HepG2 (cell line): ENCODE measurements around the gene DLG2. TPM values are rescaled to one million over a fixed set of nuclear protein-coding genes. Genes with fewer than 3 reads are reported as not detected.

Experiments used
- ATAC-seq: fragments of 200-7000 bp; cut with Tn5 transposase; 3 replicates; pipeline ENCODE4 v1.9.1; 2020; ENCODE audit warnings: mild to moderate bottlenecking, moderate library complexity
- BruUV-seq: library from RNA; stranded (reverse); fragments of 400-500 nt; replicated peaks from 2 replicates; lab custom pipeline; 2021; lab: Mats Ljungman, UMichigan
- CTCF ChIA-PET: fragments of 300-600 bp; formaldehyde crosslinking; extraction: SDS; loops from one replicate; lab custom pipeline; 2021; ENCODE audit warnings: low total read pairs, inconsistent platforms, low intra/inter-chr PET ratio; lab: Yijun Ruan, JAX
- POLR2A ChIA-PET: fragments of 350-600 bp; sonication (Branson Sonifier 250); formaldehyde crosslinking; loops from one replicate; lab custom pipeline; 2020; ENCODE audit warnings: antibody characterized with exemption, inconsistent platforms; lab: Yijun Ruan, JAX
- DNase-seq: peaks from one replicate; pipeline ENCODE4 v3.0.0-alpha.2; 2015; ENCODE audit warnings: low spot score
- FAIRE-seq: peaks from 3 replicates; lab custom pipeline; 2011; peaks lifted over from hg19 to GRCh38; lab: Jason Lieb, UNC
- H2AFZ ChIP-seq: one replicate; pipeline ENCODE4 v1.6.1; 2011; ENCODE audit warnings: low read length, inconsistent platforms
- H3K27ac ChIP-seq: fragments of 300-600 bp; 3 replicates; pipeline ENCODE4 v1.8.0; 2011; ENCODE audit warnings: mixed run types, mild to moderate bottlenecking, mixed read lengths, low read length, inconsistent platforms; ENCODE audit not compliant: insufficient read depth; ENCODE audit errors: extremely low read length
- H3K27me3 ChIP-seq, 2 experiments: fragments of 200-600 bp in 1 of 2; 2 replicates in 1 of 2; 3 replicates in 1 of 2; pipeline versions ENCODE4 v1.6.0 to v1.8.0; 2011; ENCODE audit warnings: low read length in 2 of 2, mild to moderate bottlenecking in 2 of 2, moderate library complexity in 2 of 2, inconsistent platforms in 1 of 2; ENCODE audit not compliant: insufficient read depth in 2 of 2, control insufficient read depth in 1 of 2
- H3K36me3 ChIP-seq, 2 experiments: fragments of 200-600 bp in 1 of 2; replicated peaks in 1 of 2; 2 replicates in 1 of 2; 3 replicates in 1 of 2; pipeline versions ENCODE4 v1.5.1 to v1.8.0; 2011; ENCODE audit warnings: low read length in 2 of 2, inconsistent platforms in 1 of 2; ENCODE audit not compliant: insufficient read depth in 2 of 2, control insufficient read depth in 1 of 2
- H3K4me1 ChIP-seq: 2 replicates; pipeline ENCODE4 v1.5.1; 2012; ENCODE audit warnings: low read length, inconsistent platforms; ENCODE audit not compliant: insufficient read depth
- H3K4me2 ChIP-seq: 2 replicates; pipeline ENCODE4 v1.6.0; 2011; ENCODE audit warnings: low read depth, low read length, inconsistent platforms
- H3K4me3 ChIP-seq, 3 experiments: fragments of 200-600 bp in 1 of 3; sonication (generic), shearing (Covaris generic) in 1 of 3; replicated peaks in 1 of 3; 2 replicates each; pipeline ENCODE4 v1.5.1; 2011 to 2016; ENCODE audit warnings: low read length in 3 of 3, inconsistent platforms in 2 of 3, low read depth in 2 of 3, mild to moderate bottlenecking in 2 of 3, control low read depth in 1 of 3, mixed read lengths in 1 of 3; ENCODE audit not compliant: insufficient read depth in 1 of 3
- H3K79me2 ChIP-seq: one replicate; pipeline ENCODE4 v1.6.1; 2011; ENCODE audit warnings: low read length, inconsistent platforms; ENCODE audit not compliant: insufficient read depth
- H3K9ac ChIP-seq: 2 replicates; pipeline ENCODE4 v1.6.0; 2011; ENCODE audit warnings: mild to moderate bottlenecking, low read depth, low read length, inconsistent platforms; ENCODE audit not compliant: insufficient read depth
- H3K9me3 ChIP-seq: 2 replicates; pipeline ENCODE4 v1.5.1; 2012; ENCODE audit warnings: mild to moderate bottlenecking, low read length
- H4K20me1 ChIP-seq: 2 replicates; pipeline ENCODE4 v1.6.0; 2011; ENCODE audit warnings: inconsistent platforms, mild to moderate bottlenecking, low read length, moderate library complexity; ENCODE audit not compliant: insufficient read depth
- CBX1 ChIP-seq: IDR thresholded peaks from one replicate; pipeline ENCODE4 v1.6.1; 2016; ENCODE audit warnings: antibody characterized with exemption, low read depth
- ISL2 ChIP-seq: sonication (generic); formaldehyde crosslinking; IDR thresholded peaks from 2 replicates; pipeline ENCODE4 v1.5.0; 2020; ENCODE audit warnings: missing genetic modification reagents
- ZBTB38 ChIP-seq: sonication (generic); formaldehyde crosslinking; IDR thresholded peaks from 2 replicates; pipeline ENCODE4 v1.5.1; 2020; ENCODE audit warnings: mild to moderate bottlenecking, missing genetic modification reagents
- ZFP41 ChIP-seq: sonication (generic); formaldehyde crosslinking; IDR thresholded peaks from 2 replicates; pipeline ENCODE4 v1.4.0; 2020; ENCODE audit warnings: mild to moderate bottlenecking, missing genetic modification reagents, borderline replicate concordance
- ZMAT3 ChIP-seq: sonication (generic); formaldehyde crosslinking; conservative IDR thresholded peaks from 2 replicates; pipeline ENCODE4 v1.7.0; 2021; ENCODE audit warnings: missing genetic modification reagents
- ZNF557 ChIP-seq: sonication (generic); formaldehyde crosslinking; IDR thresholded peaks from 2 replicates; pipeline ENCODE4 v1.4.0; 2020; ENCODE audit warnings: missing genetic modification reagents
- WGBS: methylation state at CpG from one replicate; pipeline ENCODE4 v1.1.6; 2017; ENCODE audit warnings: low lambda C conversion rate; 5-methylcytosine and 5-hydroxymethylcytosine counted together
- in situ Hi-C: cut with HindIII; loops from 2 replicates; pipeline ENCODE4 v1.10.0; 2017; ENCODE audit warnings: low pct_unique_long_range_greater_than_20kb; ENCODE audit not compliant: extremely low pct_ligation_motif_present
- intact Hi-C: fragments of 100-400 bp; cut with micrococcal nuclease; formaldehyde crosslinking; loops from one replicate; pipeline ENCODE4 v1.10.0; 2022; ENCODE audit not compliant: unreplicated experiment
- polyA plus RNA-seq, 8 experiments: library from polyadenylated mRNA; depleted of rRNA in 3 of 8; stranded (reverse) in 7 of 8; unstranded in 1 of 8; fragments of >200 nt; fragmentation: Illumina TruSeq in 4 of 8; extraction: Trizol in 4 of 8; gene quantifications; 2 replicates each; pipeline versions ENCODE4 v1.2.1 to v1.2.3, GENCODE V29; 2011 to 2016; ENCODE audit warnings: low read depth in 4 of 8, missing spikeins in 1 of 8, mixed read lengths in 1 of 8; ENCODE audit not compliant: insufficient read depth in 1 of 8
- total RNA-seq, 5 experiments: library from RNA; depleted of rRNA; stranded (reverse); fragments of >200 nt; fragmentation: Illumina TruSeq; extraction: Trizol; gene quantifications; 2 replicates each; pipeline ENCODE4 v1.2.3, GENCODE V29; 2016; ENCODE audit warnings: low read depth in 1 of 5
- TF ChIP-seq, protein P1 (sequence below): sonication (generic); formaldehyde crosslinking; IDR thresholded peaks from 2 replicates; pipeline ENCODE4 v1.4.0; 2020; ENCODE audit warnings: mild to moderate bottlenecking, missing genetic modification reagents, borderline replicate concordance
- TF ChIP-seq, protein P2 (sequence below): sonication (generic); formaldehyde crosslinking; IDR thresholded peaks from 2 replicates; pipeline ENCODE4 v1.5.0; 2020; ENCODE audit warnings: mild to moderate bottlenecking, missing genetic modification reagents, borderline replicate concordance

DLG2 gene
- total and polyA plus RNA-seq, 2 of the 13 experiments (the other 11 are each of a cell fraction or from before 2014, with no cell fraction given), result 0.46 to 1.0 TPM

DNA sequence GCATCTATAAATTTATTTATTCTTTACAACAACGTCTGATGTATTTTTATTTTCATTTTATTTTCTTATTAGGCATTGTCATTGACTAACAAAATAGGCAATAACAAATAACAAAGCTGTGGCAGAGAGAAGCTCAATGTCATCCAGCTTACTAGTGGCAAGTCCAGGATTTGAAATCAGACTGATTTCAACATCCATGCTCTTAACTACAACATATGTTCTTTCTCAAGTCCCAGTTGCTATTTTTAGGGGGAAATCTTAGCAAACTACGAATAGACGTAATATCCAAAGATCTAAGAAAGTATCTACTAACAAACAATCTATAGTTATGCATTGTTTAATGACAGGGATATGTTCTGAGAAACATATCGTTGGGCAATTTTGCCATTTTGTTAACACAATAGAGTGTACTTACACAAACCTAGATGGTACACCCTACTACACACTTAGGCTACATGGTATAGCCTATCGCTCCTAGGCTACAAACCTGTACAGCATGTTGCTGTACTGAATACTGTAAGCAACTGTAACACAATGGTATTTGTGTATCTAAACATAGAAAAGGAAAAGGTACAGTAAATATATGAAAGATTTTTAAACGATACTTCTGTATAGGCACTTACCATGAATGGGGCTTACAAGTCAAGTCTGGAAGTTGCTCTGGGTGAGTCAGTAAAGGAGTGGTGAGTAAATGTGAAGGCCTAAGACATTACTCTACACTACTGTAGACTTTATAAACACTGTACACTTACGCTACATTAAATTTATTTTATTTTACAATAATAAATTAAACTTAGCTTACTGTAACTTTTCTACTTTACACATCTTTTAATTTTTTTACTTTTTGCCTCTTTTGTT, 151.3 kb downstream of the DLG2 start:
- DNase-seq (no peak), FAIRE-seq (no peak), ATAC-seq (no peak)
- no peaks in the 10 kb centered on the region for H3K36me3 ChIP-seq
- BruUV-seq, result no TSS peak
- H3K27ac ChIP-seq, result no peak overlapping the region
- WGBS, result 23% methylated on average over 7 of the region's 7 CpGs
- in situ Hi-C loops, result no loop called here
- H4K20me1 ChIP-seq, result no peaks in the 10 kb centered on the region
- no peak overlapping the region for H3K4me3 ChIP-seq
- H3K9me3 ChIP-seq, result no peaks in the 10 kb centered on the region
- ChIA-PET POLR2A (no interaction called here), CTCF (no interaction called here)
- H3K79me2 ChIP-seq, result no peaks in the 10 kb centered on the region
- no peak overlapping the region for H3K9ac ChIP-seq
- no peak for TF ChIP-seq ZMAT3 (CRISPR knock-in tag)
- TF ChIP-seq ZNF557 (CRISPR knock-in tag), result no peak
- TF ChIP-seq ZBTB38 (CRISPR knock-in tag), result no peak
- TF ChIP-seq, protein P1, sequence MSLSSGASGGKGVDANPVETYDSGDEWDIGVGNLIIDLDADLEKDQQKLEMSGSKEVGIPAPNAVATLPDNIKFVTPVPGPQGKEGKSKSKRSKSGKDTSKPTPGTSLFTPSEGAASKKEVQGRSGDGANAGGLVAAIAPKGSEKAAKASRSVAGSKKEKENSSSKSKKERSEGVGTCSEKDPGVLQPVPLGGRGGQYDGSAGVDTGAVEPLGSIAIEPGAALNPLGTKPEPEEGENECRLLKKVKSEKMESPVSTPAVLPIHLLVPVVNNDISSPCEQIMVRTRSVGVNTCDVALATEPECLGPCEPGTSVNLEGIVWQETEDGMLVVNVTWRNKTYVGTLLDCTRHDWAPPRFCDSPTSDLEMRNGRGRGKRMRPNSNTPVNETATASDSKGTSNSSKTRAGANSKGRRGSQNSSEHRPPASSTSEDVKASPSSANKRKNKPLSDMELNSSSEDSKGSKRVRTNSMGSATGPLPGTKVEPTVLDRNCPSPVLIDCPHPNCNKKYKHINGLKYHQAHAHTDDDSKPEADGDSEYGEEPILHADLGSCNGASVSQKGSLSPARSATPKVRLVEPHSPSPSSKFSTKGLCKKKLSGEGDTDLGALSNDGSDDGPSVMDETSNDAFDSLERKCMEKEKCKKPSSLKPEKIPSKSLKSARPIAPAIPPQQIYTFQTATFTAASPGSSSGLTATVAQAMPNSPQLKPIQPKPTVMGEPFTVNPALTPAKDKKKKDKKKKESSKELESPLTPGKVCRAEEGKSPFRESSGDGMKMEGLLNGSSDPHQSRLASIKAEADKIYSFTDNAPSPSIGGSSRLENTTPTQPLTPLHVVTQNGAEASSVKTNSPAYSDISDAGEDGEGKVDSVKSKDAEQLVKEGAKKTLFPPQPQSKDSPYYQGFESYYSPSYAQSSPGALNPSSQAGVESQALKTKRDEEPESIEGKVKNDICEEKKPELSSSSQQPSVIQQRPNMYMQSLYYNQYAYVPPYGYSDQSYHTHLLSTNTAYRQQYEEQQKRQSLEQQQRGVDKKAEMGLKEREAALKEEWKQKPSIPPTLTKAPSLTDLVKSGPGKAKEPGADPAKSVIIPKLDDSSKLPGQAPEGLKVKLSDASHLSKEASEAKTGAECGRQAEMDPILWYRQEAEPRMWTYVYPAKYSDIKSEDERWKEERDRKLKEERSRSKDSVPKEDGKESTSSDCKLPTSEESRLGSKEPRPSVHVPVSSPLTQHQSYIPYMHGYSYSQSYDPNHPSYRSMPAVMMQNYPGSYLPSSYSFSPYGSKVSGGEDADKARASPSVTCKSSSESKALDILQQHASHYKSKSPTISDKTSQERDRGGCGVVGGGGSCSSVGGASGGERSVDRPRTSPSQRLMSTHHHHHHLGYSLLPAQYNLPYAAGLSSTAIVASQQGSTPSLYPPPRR (CRISPR knock-in tag), result no peak
- TF ChIP-seq ZFP41, result no peak
- no peak for TF ChIP-seq ISL2
- TF ChIP-seq CBX1, result no peak
- TF ChIP-seq, protein P2, sequence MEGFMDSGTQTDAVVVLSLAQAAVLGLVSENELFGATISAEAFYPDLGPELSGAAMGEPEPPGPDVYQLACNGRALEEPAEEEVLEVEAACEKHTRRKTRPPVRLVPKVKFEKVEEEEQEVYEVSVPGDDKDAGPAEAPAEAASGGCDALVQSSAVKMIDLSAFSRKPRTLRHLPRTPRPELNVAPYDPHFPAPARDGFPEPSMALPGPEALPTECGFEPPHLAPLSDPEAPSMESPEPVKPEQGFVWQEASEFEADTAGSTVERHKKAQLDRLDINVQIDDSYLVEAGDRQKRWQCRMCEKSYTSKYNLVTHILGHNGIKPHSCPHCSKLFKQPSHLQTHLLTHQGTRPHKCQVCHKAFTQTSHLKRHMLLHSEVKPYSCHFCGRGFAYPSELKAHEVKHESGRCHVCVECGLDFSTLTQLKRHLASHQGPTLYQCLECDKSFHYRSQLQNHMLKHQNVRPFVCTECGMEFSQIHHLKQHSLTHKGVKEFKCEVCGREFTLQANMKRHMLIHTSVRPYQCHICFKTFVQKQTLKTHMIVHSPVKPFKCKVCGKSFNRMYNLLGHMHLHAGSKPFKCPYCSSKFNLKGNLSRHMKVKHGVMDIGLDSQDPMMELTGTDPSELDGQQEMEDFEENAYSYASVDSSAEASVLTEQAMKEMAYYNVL (CRISPR knock-in tag), result no peak
- intact Hi-C loops, result no loop called here
- H3K27me3 ChIP-seq, result 0 out of 5 replicates have a peak, but pooled peaks cover 0 to 1% of the 10 kb centered on the region in 2 experiments
- no peak overlapping the region for H2AFZ ChIP-seq
- no peaks in the 10 kb centered on the region for H3K4me1 ChIP-seq
- H3K4me2 ChIP-seq, result no peak overlapping the region
